UCSD-AML1 (cell line): ENCODE measurements around the gene COL8A2.
A peak's percentile ranks its signal among the peaks of the same experiment; 100 is the strongest.

Source experiments
- DNase-seq: peaks from one replicate; lab custom pipeline; 2025; ENCODE audit not compliant: unreplicated experiment; lab: John Stamatoyannopoulos, UW

The COL8A2 gene

DNA sequence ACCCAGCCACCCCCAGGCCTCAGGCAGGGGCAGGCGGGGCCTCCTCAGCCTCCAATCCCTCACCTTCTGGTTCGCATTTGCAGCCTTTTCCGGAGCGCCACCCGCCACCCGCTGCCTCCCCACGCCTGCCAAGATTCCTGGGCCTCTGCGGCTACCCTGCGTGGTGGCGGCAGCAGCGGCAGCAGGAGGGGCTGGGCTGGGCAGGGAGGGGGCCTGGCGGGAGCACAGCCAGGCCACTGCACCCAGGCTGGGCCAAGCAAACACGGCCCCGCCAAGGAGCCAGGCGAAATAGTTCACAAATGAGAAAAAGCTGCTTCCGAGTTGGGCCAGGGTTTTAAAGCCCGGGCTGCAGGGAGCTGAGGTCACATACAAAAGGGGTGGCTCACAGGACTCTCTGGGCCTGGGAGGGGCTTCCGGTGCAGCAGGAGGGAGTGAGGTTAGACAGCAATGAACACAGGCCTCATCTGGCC lies 9.8 kb downstream of the COL8A2 start:
- DNase-seq = no peak

DNA sequence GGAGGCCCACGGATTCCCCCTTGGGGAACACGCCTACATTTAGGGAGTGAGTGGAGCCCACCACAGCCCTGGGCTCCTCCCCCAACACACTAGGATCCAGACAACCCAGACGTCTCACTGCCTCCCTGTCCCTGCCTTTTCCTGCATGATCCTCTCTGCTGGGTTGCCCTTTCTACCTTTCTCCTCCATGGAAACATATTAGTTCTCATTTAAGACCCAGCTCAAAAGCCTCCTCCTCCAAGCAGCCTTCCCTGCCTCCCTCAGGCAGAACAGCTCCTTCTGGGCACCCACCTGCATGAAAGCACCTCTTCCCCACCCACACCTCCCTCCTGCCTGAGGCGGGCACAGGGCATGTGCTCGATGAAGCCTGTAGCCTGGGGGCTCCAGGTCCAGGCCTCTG lies 10.7 kb downstream of the COL8A2 start:
- no peak for DNase-seq

DNA sequence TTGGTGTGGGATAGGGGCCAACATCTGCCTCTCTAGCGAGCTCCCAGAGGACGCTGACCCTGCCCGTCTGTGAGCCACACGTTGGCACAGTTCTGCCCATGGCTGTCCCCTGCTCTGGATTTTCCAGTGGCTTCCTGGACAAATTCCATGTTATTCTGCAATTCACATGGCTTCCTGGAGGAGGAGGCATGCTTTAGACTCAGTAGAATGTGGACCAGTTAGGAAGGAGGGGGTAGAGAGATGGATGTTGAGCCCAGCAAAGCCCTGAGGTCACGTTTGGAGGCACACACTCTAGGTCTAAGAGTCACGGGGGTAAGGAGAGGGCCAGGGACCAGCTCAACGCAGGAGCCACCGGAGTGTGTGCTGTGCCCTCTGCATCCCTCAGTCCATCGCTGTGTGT lies 12.2 kb downstream of the COL8A2 start:
- DNase-seq = no peak

DNA sequence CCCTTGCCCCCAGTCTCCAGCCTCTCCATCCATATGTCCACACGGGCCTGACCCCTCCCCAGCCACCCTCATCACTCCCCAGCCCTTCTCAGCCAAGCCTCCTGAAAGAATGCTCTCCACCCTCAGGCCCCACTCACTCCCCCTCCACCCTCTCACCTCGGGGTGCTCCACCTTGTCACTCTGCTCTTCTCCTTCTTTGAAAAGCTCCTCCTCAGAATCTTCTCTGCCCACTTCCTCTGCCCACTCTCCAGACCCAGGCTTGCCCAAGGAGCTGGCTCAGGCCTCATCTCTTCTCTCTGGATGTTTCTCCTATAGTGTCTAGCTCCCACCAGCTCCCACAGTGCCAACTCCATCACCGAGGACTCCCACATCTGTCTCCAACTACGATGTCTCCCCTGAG lies 13.9 kb downstream of the COL8A2 start:
- no peak for DNase-seq

DNA sequence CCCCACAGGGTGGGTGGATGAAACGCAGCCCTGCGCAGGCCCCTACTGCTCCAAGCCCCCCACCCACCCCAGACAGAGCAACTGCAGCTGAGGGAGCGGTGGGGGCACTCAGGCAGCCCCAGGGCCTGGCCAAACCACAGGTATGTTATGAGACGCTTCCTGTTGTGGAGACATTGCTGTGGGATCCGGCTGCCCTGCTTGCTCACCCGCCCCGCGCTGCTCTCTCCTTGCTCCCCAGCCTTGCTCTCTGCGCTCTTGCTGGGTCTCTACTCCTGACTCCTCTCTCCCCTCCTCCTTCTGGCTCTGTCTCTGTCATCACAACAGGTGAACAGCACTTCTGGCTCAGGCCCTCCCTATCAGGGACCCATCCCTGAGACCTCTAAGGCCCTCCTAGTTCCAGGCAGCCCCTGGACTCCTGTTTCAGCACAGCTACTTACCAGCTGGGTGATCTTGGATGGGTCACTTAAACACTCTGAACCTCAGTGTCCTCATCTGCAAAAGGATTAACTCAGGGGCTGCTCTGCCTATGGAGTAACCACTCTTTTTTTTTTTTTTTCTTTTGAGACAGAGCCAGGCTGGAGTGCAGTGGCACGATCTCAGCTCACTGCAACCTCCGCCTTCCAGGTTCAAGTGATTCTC lies 15.9 kb downstream of the COL8A2 start:
- DNase-seq = peak; percentile 22

DNA sequence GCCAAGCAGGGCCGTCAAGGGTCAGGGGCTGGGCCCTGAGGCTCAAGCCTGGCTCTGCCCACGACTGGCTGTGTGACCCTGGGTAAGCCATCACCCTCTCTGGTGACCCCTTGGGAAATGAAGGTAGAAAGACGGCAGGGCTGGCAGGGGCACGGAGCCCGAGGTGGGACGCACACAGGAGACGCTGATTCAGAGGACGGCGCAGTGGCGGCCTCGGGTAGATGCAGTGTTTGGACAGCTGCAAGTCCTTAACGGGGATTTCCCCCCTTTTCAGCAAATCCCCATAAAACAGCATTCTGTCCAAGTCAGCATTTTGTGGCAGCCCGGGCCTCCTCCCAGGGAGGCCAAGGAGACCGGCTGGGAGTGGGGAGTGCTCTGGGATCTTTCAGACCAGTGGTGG lies 16.7 kb downstream of the COL8A2 start:
- no peak for DNase-seq

DNA sequence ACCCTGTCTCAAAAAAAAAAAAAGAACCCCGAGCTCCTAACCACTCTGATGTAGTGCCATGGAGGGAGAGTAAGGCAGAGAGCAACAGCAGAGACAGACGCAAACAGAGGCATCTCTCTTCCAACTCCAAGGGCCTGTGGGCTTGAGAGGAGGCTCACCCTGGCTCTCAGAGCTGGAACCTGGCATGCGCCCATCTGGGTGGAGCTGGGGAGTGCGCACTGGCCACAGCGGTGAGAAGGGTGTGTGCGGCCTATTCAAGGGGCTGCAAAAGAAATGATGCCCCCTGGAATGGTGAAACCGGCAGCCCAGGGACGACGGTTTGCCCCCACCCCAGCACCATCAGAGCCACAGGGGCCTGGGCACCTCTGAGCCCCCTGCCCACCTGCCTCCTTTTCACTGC lies 17.6 kb downstream of the COL8A2 start:
- no peak for DNase-seq

DNA sequence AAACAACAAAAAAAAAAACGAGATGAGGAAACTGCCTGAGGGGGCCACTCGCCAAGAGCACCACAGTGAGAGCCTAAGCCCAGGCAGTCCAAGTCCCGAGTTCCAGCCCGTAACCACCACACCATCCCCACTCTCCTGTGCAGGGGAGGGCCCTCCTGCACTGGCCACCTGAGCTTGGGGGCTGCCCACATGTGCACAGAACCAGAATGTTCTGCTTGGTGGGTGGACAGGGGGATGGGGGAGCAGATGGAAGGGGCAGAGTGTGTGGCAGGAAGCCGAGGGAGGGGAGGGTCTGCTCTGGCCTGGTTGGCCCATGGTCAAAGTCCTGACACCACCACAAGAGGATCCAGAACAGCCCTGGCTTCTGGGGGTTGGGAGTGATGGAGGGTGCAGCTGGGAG lies 18.8 kb downstream of the COL8A2 start:
- DNase-seq = no peak

DNA sequence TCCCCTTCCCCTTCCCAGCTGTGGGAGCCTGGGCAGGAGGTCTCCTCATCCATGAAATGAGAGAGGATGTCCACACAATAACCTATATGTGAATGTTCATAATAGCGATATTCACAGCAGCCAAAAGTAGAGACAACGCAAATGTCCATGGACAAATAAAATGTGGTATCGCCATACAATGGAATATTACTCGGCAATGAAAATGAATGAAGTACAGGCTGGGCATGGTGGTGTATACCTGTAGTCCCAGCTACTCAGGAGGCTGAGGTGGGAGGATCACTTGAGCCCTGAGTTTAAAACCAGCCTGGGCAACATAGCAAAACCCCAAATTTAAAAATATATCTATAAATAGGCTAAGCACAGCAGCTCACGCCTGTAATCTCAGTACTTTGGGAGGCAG lies 23.5 kb downstream of the COL8A2 start:
- no peak for DNase-seq

DNA sequence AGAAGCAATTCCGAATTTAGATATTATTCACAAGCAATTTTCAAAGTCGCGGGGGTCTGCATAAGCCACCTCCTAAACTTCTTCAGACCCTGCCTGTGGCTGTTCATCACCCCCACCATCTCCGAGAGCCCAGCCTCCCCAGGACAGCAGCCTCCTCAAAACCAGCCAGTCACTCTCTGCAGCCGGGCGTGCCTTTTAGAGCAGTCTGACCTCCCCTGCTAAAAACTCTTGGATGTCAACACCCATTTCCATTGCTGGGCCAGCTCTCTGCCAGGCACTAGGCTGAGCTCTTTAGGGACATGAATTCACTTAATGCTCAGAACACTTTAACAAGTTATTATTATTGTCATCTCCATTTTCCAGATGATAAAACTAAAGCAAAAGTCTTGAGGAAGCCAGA lies 24.6 kb downstream of the COL8A2 start:
- DNase-seq = no peak

DNA sequence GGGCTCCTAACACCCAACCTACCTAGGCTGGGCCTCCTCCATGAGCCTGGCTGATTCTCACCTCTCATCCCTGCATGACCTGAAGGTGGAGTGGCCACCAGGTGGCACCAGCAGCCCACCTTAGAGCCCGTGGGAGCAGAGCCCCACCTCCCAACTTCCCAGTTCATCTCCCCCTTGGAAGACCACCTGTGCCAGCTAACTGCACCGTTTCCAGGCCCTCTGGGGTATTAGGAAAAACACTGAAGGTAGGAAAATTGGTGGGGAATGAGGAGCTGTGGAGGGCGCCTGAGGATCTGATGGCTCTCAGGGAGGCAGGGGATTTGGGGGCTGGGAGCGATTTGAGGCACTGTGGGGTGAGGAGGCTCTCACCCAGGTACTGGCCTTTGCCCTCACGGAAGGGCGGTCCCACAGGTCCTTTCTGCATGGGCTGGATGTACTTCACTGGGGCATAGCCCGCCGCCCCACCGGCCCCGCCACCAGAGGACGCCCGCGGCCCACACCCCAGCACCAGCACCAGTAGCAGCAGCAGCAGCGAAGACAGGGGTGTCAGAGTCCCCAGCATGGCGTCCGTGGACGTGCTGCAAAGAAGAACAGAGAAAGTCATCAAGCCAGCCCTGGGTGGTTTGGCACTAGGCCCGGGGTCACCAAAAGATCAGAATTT lies 25.2 kb downstream of the COL8A2 start:
- DNase-seq = peak; percentile 79

DNA sequence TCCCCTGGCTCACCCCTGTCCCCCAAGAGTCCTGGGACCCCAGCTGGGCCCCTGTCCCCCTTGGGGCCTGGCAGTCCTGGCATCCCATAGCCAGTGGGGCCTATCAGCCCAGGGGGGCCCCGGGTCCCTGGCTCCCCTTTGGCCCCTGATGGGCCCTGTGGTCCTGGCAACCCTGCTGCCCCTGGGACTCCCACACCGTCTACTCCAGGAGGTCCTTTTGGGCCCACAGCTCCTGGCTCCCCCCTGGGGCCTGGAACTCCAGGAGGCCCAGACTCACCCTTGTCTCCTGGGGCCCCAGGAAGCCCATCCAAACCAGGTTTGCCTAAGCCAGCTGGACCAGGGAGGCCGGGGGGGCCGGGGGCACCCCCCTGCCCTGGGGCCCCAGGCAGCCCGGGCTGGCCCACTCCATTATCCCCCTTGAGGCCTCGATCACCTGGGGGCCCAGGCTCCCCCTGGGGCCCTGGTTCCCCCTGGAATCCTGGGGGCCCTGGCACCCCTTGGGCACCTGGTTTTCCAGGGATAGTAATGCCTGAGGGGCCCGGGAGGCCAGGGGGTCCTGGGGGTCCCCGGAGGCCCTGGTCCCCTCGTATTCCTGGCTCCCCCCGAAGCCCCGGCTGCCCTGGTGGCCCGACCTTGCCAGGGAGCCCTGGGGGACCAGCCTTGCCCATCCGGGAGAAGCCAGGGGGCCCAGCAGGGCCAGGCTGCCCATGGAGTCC lies 26.2 kb downstream of the COL8A2 start:
- DNase-seq = no peak

DNA sequence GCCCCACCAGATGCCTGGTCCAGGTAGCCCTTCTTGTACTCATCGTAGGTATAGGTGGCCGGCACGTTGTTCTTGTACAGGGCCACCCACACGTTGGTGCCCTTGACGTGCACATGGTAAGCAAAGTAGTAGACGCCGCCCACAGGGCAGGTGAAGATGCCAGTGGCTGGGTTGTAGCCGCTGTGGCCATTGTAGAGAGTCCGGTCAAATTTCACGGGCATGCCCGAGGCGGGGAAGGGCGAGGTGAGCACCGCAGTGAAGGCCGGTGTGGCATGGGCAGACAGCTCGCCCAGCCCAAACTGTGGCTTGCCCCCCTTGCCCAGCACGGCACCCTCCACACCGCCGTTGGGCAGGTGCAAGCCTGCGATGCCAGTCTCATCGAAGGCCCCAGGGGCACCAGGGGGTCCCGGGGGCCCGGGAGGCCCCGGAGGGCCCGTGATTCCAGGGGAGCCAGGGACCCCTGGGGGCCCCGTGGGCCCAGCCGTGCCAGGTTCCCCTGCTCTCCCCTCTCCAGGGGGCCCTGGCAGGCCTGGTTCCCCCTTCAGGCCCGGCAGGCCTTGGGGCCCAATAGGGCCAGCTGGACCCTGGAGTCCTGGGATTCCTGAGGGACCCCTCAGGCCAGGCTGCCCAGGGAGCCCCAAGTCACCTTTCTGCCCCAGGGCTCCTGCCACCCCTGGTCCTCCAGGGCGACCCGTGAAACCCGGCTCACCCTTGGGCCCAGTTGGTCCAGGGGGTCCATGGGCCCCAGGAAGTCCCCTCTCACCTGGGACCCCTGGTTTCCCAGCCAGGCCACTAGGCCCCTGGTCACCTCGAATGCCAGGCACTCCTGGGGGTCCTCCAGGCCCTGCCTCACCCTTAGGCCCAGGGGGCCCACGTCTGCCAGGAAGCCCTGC lies 27.1 kb downstream of the COL8A2 start:
- no peak for DNase-seq

DNA sequence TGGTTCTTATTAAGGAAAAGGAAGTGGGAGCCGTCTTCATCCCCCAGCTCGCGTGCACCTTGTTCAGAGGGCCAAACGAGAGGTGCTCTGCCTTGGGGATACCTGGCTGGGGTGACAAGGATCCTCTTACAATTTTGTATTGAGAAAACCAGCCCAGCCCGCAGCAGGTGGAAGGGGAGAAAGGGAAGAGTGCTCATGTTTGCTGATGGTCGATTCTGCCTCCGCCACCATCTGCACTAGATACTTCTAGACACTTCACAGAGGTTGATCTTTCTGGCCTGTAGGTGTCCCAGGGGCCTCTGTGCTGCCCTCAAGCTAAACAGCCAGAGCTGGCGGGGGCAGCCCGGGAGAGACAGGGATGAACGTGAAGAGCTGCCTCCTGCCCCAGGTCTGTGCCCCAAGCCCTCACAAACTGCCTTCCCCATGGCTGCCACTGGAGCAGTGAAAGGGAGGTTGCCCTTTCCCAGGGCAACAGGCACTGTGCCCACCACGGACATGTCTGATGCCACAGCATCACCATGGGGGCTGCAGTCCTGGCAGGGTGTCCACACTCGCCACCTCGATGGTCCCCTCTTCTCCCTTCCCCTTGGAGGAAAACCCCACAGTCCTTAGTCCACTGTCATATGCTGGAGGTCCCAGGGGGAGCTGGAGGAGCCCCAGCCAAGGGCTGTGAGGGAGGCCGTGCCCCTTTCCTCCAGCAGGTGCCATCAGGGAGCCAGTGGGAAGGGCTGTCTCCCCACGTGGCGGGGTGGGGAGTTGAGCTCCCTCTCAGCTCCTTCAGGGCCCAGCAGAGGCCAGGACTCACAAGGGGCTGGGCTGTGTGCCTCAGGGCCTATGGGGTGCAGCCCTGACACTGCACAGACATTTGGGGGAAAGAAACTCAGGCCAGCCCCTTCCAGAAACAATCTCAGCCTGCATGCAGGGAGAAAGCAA lies 28.3 kb downstream of the COL8A2 start:
- DNase-seq = peak; percentile 19

DNA sequence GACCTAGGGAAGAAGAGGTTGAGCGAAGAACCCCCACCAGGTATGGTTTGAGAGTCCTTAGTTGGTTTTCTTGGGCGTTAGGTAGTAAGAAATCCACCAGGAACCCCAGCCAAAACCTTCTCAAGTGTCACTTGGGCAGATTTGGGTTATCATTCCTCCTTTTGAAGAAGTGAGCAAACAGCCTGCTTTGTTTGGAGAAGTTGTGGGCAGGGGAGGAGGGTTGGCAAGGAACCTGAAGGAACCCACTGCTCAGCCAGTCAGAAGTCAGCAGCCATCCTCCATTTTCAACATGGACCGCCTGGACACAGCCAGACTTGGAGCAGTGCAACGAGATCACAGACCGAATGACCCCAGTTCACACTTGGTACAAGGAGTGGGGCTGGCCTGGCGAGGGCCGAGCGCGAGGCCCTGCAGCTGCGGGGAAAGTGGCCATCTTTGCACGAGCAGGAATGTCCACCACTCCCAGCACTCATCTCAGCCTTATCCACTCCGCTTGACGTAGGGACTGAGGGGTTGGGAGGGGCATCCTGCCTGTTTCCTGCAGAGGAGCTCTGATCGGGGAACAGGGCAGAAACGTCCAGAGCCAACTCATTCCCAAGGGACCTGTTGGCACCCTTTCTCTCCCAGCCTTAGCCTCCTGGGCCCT lies 29.1 kb downstream of the COL8A2 start:
- no peak for DNase-seq

DNA sequence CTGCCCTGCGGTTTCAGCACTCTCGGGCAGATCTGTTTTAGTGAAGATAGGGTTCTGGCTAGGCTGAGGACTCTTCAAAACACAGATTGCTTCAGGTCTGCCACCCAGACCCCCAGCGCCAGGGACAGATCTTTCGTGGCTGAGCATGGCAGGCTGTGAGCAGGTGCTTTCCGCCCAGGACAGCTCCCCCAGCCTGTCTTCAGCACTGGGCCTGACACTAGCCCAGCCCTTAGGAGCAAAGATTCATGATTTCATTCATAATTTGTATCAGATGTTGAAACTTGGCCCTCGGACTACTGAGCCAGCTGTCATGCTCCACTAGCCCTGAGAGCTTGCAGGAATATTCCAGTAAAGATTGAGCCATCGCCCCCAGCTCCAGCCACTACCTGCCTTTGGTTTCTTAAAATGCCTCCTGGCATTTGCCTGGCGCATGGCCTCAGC lies 30.4 kb downstream of the COL8A2 start:
- DNase-seq = no peak

DNA sequence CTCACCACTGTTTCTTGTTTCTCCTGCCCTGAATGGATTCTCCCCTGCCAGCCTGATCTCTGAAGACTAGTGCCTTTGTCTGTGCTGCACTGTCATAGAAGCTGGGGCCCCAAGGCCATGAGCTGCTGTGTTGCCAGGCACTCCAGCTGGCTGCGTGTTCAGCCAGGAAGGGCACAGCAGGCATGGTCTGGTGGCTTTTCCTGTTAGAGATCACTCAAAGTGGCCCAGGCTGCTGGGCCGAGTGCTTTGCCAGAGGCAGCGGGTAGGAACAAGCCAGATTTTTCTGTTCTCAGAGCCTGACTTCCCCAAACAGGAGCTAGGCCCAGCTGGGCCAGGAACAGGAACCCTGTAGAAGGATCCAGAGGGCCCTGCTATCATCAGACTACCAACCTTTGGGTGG lies 31.1 kb downstream of the COL8A2 start:
- no peak for DNase-seq

DNA sequence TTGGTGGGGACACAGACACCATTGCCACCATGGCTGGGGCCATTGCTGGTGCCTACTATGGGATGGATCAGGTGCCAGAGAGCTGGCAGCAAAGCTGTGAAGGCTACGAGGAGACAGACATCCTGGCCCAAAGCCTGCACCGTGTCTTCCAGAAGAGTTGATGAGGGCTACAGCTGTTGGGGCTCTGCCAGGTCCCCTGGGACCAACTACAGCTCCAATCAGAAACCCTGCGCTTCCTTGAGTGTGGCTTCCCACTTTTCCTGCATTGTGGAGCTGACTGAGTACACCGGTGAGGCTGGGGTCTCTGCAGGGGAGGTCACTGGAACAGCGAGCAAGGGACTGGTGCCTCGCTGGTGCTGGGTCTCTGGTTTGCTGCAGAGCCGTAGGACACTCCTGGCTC lies 31.8 kb downstream of the COL8A2 start:
- no peak for DNase-seq

DNA sequence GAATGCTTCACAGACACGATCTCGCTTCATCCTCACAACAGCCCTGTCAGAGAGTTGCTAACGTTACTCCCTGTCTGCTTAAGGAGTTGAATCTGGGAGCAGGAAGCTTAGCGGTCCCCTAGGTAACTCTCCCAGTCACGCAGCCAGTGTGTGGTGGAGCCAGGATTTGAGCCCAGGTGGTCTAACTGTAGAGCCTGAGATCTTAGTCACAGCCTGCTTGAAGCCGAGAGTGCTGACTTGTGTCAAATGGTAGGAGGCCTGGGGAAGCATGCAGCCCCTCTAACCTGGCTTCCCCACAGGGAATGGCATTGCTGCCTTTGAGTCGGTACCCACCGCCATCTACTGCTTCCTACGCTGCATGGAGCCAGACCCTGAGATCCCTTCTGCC lies 32.2 kb downstream of the COL8A2 start:
- DNase-seq = no peak
